ENCODE data around the gene CBX1. TPM values are rescaled to one million over a fixed set of nuclear protein-coding genes. Genes with fewer than 3 reads are reported as not detected.
"Not testable (repeated sequence)": the region's sequence is repeated elsewhere in the genome, so short reads cannot be mapped to it uniquely, and the experiment has no call there.

CBX1 gene
- total RNA-seq, 1 donor from 2014 or later: 55.2 TPM

DNA sequence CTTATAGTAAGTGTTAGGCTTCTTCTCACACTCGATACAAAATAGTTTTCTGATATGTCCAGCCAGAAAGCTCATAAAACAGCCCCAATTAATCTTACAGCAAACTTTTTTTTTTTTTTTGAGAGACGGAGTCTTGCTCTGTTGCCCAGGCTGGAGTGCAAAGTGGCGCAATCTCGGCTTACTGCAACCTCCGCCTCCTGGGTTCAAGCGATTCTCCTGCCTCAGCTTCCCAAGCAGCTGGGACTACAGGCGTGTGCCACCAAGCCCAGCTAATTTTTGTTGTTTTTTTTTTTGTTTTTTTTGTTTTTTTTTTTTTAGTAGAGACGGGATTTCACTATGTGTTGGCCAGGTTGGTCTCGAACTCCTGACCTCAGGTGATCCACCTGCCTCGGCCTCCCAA lies 24.1 kb downstream of the CBX1 start:
- intact Hi-C loops (cut with micrococcal nuclease): not testable (repeated sequence)

DNA sequence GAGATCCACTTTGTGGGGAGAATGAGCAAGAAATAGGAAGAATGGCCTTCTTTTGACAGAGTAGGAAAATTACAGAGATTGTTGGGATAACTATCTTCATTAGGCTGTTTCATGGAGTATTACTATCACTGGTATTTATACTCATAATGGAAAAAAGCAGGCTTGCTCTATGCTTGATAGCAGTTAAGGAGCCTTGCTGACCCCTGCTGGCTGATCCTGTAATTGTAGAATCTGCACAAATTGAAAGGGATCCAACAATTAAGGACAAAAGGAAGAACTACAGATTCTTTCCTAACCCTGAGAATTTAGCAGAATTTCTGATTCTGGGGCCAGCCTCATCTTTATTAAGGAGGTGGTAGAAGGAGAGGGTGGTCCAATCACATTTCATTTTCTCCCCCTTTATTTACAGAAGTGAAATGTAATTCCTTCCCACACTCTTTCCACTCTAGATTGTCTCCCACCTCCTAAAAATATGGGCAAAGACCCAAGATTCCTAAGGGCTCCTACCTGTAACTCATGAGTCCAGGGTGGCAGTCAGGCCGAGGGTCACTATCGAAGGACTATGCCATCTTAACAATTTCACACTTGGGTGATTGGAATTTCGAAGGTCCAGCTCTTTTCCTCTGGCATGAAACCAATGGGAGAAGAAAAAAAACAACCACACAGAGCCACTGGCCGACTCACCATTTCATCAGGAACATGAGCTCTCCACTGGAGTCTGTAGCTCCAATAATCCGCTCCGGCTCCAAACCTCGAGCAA lies 26.8 kb downstream of the CBX1 start:
- intact Hi-C loops (cut with micrococcal nuclease): loop anchor here (1.0 kb wide), 5 partner anchors 26 to 96 kb away; partner anchors contain the start of genes COPZ2 and NFE2L1

DNA sequence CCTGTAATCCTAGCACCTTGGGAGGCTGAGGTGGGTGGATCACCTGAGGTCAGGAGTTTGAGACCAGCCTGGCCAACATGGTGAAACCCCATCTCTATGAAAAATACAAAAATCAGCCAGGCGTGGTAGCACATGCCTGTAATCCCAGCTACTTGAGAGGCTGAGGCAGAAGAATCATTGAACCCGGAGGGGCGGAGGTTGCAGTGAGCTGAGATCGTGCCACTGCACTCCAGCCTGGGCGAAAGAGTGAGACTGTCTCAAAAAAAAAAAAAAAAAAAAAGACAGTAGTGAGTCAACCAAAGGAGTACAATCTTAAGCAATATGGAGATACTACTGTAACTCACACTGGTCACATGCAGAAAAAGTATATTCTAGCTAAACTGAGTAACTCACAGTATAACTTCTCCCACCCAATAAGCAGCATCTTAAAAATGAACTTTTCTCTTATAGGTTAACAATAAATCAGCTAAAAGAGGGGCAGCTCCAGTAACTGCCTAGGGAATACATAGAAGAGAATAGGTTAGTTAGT lies 27.6 kb downstream of the CBX1 start:
- intact Hi-C loops (cut with micrococcal nuclease): loop anchor here (1.0 kb wide), 5 partner anchors 25 to 95 kb away; partner anchors contain the start of genes COPZ2 and NFE2L1

DNA sequence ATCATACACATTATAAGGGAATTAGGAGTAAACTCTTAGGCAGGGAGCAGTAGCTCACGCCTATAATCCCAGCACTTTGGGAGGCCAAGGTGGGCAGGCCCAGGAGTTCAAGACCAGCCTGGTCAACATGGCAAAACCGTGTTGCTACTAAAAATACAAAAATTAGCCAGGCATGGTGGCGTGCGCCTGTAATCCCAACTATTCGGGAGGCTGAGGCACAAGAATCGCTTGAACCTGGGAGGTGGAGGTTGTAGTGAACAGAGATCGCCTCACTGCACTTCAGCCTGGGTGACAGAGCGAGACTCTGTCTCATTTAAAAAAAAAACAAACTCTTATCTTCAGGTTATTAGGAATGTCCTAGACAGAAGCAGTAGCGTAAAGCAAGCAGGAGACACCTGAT lies 28.5 kb downstream of the CBX1 start:
- intact Hi-C loops (cut with micrococcal nuclease): not testable (repeated sequence)

DNA sequence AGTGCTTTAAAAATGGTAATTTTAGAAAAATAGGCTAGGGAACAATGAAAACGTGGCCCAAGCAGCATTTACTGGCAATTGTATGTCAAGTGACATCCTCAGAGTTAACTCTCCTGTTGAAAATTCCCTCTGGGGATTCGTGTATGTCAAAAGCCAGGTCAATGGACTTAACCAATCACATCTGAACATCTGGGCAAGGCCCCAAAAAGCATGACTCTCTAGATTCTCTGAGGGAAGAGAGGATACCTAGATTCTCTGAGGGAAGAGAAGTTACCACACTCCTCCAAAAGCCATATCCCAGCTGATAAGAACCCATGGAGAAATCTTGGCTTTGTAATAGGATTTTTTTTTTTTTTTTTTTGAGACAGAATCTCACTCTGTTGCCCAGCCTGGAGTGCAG lies 29.6 kb downstream of the CBX1 start:
- intact Hi-C loops (cut with micrococcal nuclease): no loop called here

DNA sequence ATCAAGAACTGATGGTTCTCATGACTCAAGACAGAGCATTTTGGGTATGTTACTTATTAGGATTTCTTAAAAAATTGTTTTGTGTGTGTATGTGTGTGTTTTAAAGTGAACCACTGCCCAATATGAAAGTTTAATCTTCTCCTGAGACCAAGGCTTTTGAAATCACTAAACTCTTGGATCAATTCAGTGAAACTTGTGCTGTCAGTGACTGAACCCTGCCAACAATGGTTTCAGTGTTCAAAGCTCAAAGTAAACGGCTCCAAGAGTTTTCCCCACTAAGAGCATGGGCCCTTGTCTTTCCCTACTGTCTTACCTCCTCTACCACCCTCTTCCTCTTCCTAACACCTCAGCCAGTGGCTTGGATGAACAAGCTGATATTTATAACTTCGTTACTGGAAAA lies 31.1 kb downstream of the CBX1 start:
- intact Hi-C loops (cut with micrococcal nuclease): no loop called here

DNA sequence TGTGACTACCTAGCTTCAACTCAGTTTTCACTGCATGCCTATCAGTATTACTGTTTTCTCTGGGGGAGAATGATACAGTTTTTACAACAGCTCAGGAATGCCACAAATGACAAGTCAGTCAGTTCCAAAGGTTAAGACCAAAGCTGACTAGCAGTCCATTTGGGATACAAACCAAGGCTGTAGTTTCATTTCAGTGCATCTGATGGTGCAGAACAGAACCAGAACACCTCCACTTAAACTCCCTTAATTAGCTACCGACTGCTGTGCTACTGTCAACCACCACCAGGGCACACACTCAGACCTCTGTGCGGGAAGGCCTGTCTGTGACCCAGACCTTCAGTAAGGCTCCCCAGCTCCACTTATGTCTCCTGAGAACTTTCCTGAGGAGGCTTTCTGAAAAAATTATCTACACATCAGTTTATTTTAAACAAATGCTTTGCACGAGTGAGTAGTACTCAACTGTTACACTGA lies 32.8 kb downstream of the CBX1 start:
- intact Hi-C loops (cut with micrococcal nuclease): no loop called here

DNA sequence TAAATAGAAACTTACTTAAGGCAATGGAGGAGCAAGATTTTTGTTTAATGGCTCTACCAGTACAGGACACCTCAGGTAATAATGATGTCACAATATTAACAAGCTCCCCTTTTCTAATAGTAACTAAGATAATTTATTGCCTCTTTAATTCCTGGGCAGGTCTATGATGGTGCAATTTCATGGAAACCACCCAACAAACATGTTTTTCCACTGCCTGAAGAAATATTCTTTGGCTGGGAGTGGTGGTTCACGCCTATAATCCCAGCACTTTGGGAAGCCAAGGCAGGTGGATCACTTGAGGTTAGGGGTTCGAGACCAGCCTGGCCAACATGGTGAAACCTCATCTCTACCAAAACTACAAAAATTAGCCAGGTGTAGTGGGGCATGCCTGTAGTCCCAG lies 33.5 kb downstream of the CBX1 start:
- intact Hi-C loops (cut with micrococcal nuclease): not testable (repeated sequence)

DNA sequence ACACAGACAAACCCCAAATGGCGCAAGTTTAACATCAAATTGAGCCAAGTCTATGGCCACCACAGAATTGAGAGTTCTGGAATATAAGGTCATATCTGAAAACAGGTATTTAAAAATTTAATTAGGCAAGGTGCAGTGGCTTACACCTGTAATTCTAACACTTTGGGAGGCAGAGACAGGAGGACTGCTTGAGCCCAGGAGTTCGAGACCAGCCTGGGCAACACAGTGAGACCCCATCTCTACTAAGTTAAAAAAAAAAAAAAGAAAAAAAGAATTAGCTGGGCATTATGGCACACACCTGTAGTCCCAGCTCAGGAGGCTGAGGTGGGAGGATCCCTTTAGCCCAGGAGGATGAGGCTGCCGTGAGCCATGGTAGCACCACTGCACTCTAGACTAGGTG lies 34.0 kb downstream of the CBX1 start:
- intact Hi-C loops (cut with micrococcal nuclease): no loop called here

DNA sequence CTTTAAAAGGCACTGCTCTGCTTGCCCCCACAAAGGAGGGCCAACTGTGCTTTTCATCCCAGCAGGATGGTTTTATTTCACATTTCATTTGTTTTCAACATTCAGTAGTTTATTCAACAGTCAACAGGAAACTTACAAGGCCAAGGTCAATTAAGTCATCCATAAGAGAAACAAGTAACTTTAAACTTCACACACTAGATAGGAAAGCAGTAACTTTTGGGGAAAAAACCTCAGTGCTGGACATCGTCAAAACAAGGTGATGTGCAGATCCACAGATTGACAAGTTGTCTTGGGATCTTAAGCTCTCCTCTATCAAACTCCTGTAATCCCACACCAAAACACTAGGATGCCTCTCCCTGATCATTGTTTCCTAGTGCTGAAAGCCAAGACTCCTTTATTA lies 34.6 kb downstream of the CBX1 start:
- intact Hi-C loops (cut with micrococcal nuclease): no loop called here

DNA sequence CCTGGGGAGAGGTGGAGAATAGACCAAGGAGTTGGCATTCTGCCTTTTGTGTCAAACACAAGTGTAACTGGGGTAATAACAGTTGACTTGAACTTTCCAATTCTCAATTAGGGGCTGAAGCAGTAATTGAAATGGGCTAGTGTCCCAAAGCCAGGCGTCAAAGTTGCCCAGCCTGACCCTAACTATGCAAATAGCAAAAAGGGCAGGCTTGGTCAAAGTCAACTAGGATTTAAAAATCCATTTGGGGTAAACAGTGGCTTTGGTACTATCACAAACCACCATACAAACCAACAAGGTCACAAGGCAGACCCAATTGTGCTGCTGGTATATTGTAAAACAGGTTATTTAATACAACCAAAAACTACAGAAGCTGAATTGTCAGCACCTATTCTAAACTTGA lies 35.1 kb downstream of the CBX1 start:
- intact Hi-C loops (cut with micrococcal nuclease): no loop called here

DNA sequence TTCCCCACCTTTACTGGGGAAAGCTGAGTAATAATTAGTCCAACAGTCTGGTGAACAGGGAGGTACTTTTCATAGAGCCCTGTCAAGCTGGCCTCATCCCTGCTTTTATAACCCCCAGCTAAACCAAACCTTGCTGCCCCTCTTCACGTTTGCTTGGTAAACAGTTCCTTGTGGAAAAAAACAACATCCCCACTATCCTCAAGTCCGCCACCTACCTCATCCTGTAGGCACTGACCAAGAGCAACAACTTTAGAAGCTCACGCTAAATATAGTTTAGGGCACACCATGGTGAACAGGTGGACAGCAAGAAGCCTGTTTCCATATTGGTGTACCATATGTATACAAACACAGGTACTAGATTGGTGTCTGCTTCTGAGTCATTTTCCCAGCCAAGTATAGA lies 36.6 kb downstream of the CBX1 start:
- intact Hi-C loops (cut with micrococcal nuclease): no loop called here

DNA sequence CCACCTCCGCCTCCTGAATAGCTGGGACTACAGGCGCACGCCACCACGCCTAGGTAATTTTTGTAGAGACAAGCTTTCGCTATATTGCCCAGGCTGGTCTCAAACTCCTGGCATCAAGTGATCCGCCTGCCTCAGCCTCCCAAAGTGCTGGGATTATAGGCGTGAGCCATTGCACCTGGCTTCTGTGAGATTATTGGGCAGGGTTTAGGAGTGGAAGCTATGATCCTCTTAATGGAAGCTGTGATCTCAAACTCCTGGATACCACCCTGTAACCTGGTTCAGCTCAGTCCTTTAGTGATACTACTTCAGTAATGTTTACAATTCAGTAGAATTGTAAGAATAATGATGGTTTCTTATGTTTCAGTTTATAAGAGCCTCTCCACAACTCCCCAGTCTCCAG lies 39.0 kb downstream of the CBX1 start:
- intact Hi-C loops (cut with micrococcal nuclease): no loop called here

DNA sequence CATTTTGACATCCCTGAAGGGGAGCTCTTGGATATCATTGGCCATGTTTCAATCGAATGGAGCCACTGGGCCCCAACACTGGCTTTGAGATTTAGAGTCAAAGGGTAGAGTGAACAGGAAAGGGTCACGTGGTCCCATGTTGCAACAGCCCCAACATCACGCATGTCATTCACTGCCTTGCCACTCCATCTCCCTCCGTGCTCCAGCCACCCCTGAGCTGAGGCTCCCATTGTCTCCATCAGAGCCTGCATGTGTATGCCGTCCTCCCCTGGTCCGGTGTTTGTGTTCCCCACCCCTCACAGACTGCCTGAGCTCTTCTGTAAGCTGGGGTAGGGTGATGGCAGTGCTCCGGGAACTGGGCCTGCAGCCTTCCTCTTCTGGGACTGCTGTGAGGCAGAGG lies 41.0 kb downstream of the CBX1 start:
- intact Hi-C loops (cut with micrococcal nuclease): no loop called here

DNA sequence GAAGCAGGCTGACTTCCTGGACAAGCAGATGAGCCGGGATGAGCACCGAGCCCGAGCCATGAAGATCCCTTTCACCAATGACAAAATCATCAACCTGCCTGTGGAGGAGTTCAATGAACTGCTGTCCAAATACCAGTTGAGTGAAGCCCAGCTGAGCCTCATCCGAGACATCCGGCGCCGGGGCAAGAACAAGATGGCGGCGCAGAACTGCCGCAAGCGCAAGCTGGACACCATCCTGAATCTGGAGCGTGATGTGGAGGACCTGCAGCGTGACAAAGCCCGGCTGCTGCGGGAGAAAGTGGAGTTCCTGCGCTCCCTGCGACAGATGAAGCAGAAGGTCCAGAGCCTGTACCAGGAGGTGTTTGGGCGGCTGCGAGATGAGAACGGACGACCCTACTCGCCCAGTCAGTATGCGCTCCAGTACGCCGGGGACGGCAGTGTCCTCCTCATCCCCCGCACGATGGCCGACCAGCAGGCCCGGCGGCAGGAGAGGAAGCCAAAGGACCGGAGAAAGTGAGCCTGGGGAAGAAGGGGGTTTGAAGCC lies 42.1 kb downstream of the CBX1 start:
- intact Hi-C loops (cut with micrococcal nuclease): no loop called here

DNA sequence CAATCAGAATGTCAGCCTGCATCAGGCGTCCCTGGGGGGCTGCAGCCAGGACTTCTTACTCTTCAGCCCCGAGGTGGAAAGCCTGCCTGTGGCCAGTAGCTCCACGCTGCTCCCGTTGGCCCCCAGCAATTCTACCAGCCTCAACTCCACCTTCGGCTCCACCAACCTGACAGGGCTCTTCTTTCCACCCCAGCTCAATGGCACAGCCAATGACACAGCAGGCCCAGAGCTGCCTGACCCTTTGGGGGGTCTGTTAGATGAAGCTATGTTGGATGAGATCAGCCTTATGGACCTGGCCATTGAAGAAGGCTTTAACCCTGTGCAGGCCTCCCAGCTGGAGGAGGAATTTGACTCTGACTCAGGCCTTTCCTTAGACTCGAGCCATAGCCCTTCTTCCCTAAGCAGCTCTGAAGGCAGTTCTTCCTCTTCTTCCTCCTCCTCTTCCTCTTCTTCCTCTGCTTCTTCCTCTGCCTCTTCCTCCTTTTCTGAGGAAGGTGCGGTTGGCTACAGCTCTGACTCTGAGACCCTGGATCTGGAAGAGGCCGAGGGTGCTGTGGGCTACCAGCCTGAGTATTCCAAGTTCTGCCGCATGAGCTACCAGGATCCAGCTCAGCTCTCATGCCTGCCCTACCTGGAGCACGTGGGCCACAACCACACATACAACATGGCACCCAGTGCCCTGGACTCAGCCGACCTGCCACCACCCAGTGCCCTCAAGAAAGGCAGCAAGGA lies 42.7 kb downstream of the CBX1 start:
- intact Hi-C loops (cut with micrococcal nuclease): no loop called here

DNA sequence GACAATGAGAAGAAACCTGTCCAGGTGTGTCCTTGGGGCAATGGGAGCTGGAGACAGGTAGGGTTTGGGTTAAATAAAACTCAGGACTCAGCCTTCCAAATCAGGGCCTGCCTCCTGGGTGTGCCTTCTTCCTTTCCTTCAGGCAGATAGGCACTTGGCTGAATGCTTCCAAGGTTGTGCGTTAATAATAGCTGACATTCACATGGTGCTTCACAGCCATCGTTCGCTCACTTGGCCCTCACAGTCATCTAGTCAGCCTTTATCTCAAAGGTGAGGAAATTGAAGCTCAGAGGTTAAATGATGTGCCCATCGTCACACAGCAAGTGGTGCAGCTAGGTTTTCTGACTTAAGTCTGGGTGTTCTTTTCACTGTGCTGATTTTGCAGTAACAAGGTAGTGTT lies 43.7 kb downstream of the CBX1 start:
- intact Hi-C loops (cut with micrococcal nuclease): no loop called here

DNA sequence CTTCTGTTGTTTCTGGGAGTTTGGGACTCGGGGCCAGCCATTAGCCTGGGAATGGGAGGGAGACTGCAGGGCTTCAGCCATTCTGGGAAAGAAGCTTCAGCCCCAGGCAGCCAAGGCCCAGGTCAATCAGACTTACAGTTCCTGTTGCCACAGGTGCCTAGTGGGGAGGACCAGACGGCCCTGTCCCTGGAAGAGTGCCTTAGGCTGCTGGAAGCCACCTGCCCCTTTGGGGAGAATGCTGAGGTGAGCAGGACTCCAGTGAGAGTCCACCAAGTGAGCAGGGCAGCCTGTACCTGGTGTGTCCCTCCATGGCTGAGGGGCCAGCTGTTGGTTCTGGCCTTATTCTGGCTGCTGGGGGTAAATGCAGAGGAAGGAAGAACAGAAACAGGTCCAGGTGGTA lies 44.4 kb downstream of the CBX1 start:
- intact Hi-C loops (cut with micrococcal nuclease): no loop called here

DNA sequence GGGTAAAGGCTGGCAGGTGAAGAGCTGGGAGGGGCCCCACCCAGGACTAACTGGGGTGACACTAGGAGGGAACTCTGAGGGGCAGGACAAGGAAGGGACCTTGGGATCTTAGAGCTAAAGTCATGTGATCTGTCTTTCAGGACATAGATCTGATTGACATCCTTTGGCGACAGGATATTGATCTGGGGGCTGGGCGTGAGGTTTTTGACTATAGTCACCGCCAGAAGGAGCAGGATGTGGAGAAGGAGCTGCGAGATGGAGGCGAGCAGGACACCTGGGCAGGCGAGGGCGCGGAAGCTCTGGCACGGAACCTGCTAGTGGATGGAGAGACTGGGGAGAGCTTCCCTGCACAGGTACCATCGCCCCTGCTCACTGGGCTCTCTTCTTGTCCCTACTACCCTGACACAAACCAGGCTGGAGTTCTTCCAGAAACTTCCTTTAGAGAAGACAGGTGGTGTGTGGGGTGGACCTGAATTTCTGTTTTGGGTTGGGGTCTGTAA lies 45.0 kb downstream of the CBX1 start:
- intact Hi-C loops (cut with micrococcal nuclease): no loop called here

DNA sequence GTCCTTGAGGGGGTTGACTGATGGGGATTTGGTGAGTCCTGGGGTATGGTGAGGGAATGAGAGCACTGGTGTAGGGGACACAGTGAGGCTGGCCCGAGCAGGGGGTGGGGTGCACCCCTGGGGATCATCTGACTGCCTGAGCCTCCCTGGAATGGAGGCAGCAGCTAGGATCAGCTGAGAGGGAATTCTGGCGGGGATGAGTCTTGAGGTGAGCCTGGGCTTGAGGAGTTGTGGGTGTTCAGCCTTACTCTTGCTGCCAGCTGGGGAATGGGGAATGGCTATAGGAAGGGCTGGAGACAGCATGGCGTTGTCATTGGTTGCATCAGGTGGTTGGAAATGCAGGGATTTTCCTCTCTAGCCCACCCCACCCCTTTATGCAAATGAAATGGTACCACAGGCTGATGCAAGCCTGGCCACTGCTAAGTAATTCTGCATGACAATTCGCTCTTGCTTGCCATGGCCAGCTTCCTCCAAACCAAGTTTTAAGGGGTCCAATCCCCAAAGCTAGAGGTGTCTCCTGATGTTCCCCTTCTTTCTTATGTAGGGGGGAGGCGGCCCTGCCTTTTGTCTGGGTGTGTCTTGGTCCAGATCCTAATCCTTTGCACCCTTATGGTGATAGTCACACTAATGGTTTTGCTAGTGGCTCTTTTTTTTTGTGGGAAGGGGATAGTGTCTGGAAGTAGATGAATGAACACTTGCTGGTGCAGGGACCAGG lies 45.6 kb downstream of the CBX1 start:
- intact Hi-C loops (cut with micrococcal nuclease): loop anchor here (1.0 kb wide), 1 partner anchor 42 kb away; no protein-coding TSS in a partner anchor

All from T-helper 1 cell treated with Interleukin-12 subunit alpha and Interleukin-12 subunit beta and Interleukin-4 antibody, amounts not matched to agents 30 ng/mL and 1 ng/mL, for 36 hours (primary cell).